CD4-positive, alpha-beta memory T cell (primary cell): ENCODE results near the gene IFNA13. TPM values are rescaled to one million over a fixed set of nuclear protein-coding genes. Genes with fewer than 3 reads are reported as not detected.
"Not testable (repeated sequence)": the region's sequence is repeated elsewhere in the genome, so short reads cannot be mapped to it uniquely, and the experiment has no call there.

Source experiments
- CTCF ChIA-PET: fragments of 350-600 bp; sonication (Branson Sonifier 250); formaldehyde crosslinking; loops from one replicate; lab custom pipeline; 2021; ENCODE audit warnings: inconsistent platforms; ENCODE audit not compliant: partially characterized antibody; lab: Charles Lee
- POLR2A ChIA-PET: fragments of 350-600 bp; sonication (Branson Sonifier 250); formaldehyde crosslinking; loops from one replicate; lab custom pipeline; 2021; ENCODE audit not compliant: partially characterized antibody; lab: Charles Lee
- DNase-seq, 5 donors: peaks; one replicate each; pipeline versions ENCODE4 v3.0.0 to v3.0.0-alpha.2; 2020 to 2022; ENCODE audit warnings: mixed read lengths in 1 of 5
- H3K27ac ChIP-seq: one replicate; pipeline ENCODE4 v1.7.0; 2013; ENCODE audit warnings: low read depth, low read length
- H3K27me3 ChIP-seq: 2 replicates; pipeline ENCODE4 v1.7.0; 2013; ENCODE audit warnings: mild to moderate bottlenecking, low read length, moderate library complexity; ENCODE audit not compliant: insufficient read depth
- H3K36me3 ChIP-seq: 2 replicates; pipeline ENCODE4 v1.7.0; 2013; ENCODE audit warnings: mild to moderate bottlenecking, low read length, moderate library complexity; ENCODE audit not compliant: insufficient read depth
- H3K4me1 ChIP-seq: 2 replicates; pipeline ENCODE4 v1.7.0; 2013; ENCODE audit warnings: mild to moderate bottlenecking, low read length, moderate library complexity; ENCODE audit not compliant: insufficient read depth
- H3K4me3 ChIP-seq, 2 donors: one replicate each; pipeline ENCODE4 v1.7.0; 2013; ENCODE audit warnings: low read length in 2 of 2, mild to moderate bottlenecking in 1 of 2
- H3K9me3 ChIP-seq, 2 donors: one replicate each; pipeline ENCODE4 v1.7.0; 2013; ENCODE audit warnings: low read length in 2 of 2, control low read depth in 1 of 2; ENCODE audit not compliant: control insufficient read depth in 1 of 2
- H3K27ac Mint-ChIP-seq, 7 donors: one replicate each; pipeline ENCODE4 v1.8.0; 2020 to 2021; ENCODE audit warnings: mixed read lengths in 7 of 7, mild to moderate bottlenecking in 6 of 7, inconsistent platforms in 3 of 7, moderate library complexity in 3 of 7
- H3K27me3 Mint-ChIP-seq, 2 donors: one replicate each; pipeline ENCODE4 v1.8.0; 2020 to 2021; ENCODE audit warnings: mixed read lengths in 2 of 2
- H3K36me3 Mint-ChIP-seq, 2 donors: one replicate each; pipeline ENCODE4 v1.8.0; 2020 to 2021; ENCODE audit warnings: mixed read lengths in 2 of 2, inconsistent platforms in 1 of 2, mild to moderate bottlenecking in 1 of 2
- H3K4me1 Mint-ChIP-seq, 4 donors: one replicate each; pipeline ENCODE4 v1.8.0; 2020 to 2021; ENCODE audit warnings: mixed read lengths in 4 of 4, mild to moderate bottlenecking in 1 of 4
- H3K4me3 Mint-ChIP-seq, 8 donors: one replicate each; pipeline ENCODE4 v1.8.0; 2020 to 2021; ENCODE audit warnings: mixed read lengths in 8 of 8, mild to moderate bottlenecking in 7 of 8, moderate library complexity in 6 of 8, inconsistent platforms in 3 of 8
- H3K9me3 Mint-ChIP-seq, 8 donors: one replicate each; pipeline ENCODE4 v1.8.0; 2020 to 2021; ENCODE audit warnings: mixed read lengths in 8 of 8, mild to moderate bottlenecking in 5 of 8, inconsistent platforms in 3 of 8, moderate library complexity in 1 of 8
- intact Hi-C: fragments of 100-400 bp; cut with micrococcal nuclease; formaldehyde crosslinking; loops from one replicate; pipeline ENCODE4 v1.15.1; 2023
- polyA plus RNA-seq, 2 donors: library from polyadenylated mRNA; unstranded; fragments of 300-500 nt; fragmentation: Illumina TruSeq; gene quantifications; one replicate each; pipeline ENCODE4 v1.2.3, GENCODE V29; 2021
- total RNA-seq, 2 experiments: library from RNA; stranded (reverse); gene quantifications; one replicate each; pipeline ENCODE4 v1.2.3, GENCODE V29; 2021

The IFNA13 gene
- total and polyA plus RNA-seq, 4 experiments from 2014 or later: not detected

- Histone ChIP-seq H3K9me3 (no peaks in the 10 kb centered on the region), H3K4me3 (no peak within 1 kb of the TSS), H3K27ac (no peak within 1 kb of the TSS), H3K27me3 (peaks cover 16% of the 10 kb centered on the region), H3K4me1 (peaks cover 8% of the 10 kb centered on the region), H3K36me3 (no peaks in the 10 kb centered on the region)
- intact Hi-C loops: no loop called here
- no peaks in the 10 kb centered on the region for H3K36me3 Mint-ChIP-seq
- DNase-seq: no peak
- no peak within 1 kb of the TSS for H3K4me3 Mint-ChIP-seq
- POLR2A ChIA-PET: no interaction called here
- peaks cover 22 to 30% of the 10 kb centered on the region in 2 donors for H3K27me3 Mint-ChIP-seq
- no peaks in the 10 kb centered on the region for H3K9me3 Mint-ChIP-seq
- CTCF ChIA-PET: interaction anchor here (1.1 to 2.2 kb wide), 2 partner anchors 11 to 13 kb away, joined by 3 to 10 read pairs; no protein-coding TSS in a partner anchor
- peaks cover 12 to 18% (median 12%) of the 10 kb centered on the region in 4 donors for H3K4me1 Mint-ChIP-seq
- H3K27ac Mint-ChIP-seq: peak within 1 kb of the TSS in 1 of 7 donors; percentile 19
Observed at GRCh38 chr9:21385131-21385670, 17.3 kb upstream of the IFNA13 start, which contains the start of gene IFNA2. Gene IFNA2, minus strand, starts transcription at chr9:21385398. Its CDS starts 69 bp downstream, at chr9:21385329.

- Mint-ChIP-seq H3K4me1 (peaks cover 12 to 18% (median 12%) of the 10 kb centered on the region in 4 donors), H3K27me3 (peaks cover 23 to 24% of the 10 kb centered on the region in 2 donors), H3K9me3 (no peaks in the 10 kb centered on the region), H3K27ac (peak overlapping the region in 1 of 7 donors; percentile 2), H3K36me3 (no peaks in the 10 kb centered on the region), H3K4me3 (peak overlapping the region in 3 of 8 donors; percentile 2 to 65 (median 10))
- Histone ChIP-seq H3K27ac (no peak overlapping the region), H3K27me3 (peaks cover 10% of the 10 kb centered on the region), H3K9me3 (no peaks in the 10 kb centered on the region), H3K36me3 (no peaks in the 10 kb centered on the region), H3K4me3 (no peak overlapping the region), H3K4me1 (peaks cover 8% of the 10 kb centered on the region)
- no peak for DNase-seq
- ChIA-PET CTCF (no interaction called here), POLR2A (no interaction called here)
- intact Hi-C loops: no loop called here
Observed at GRCh38 chr9:21383627-21384026, 15.8 kb upstream of the IFNA13 start.

- H3K4me3 Mint-ChIP-seq: peak overlapping the region in 7 of 8 donors; percentile 20 to 69 (median 53)
- ChIA-PET CTCF (interaction anchor here (0.8 to 1.4 kb wide), 3 partner anchors 14 to 53 kb away, joined by 3 to 9 read pairs (median 3); no protein-coding TSS in a partner anchor), POLR2A (no interaction called here)
- peak in 4 of 5 donors; percentile 18 to 41 (median 24) for DNase-seq
- peaks cover 8% of the 10 kb centered on the region for H3K4me1 ChIP-seq
- H3K9me3 ChIP-seq: no peaks in the 10 kb centered on the region
- peaks cover 10% of the 10 kb centered on the region for H3K27me3 ChIP-seq
- peaks cover 12 to 18% (median 12%) of the 10 kb centered on the region in 4 donors for H3K4me1 Mint-ChIP-seq
- peaks cover 0 to 6% (median 0%) of the 10 kb centered on the region in 8 donors for H3K9me3 Mint-ChIP-seq
- H3K27me3 Mint-ChIP-seq: peaks cover 17 to 27% of the 10 kb centered on the region in 2 donors
- no peak overlapping the region for H3K4me3 ChIP-seq
- no peaks in the 10 kb centered on the region for H3K36me3 ChIP-seq
- intact Hi-C loops: no loop called here
- no peak overlapping the region for H3K27ac ChIP-seq
- H3K27ac Mint-ChIP-seq: peak overlapping the region in 3 of 7 donors; percentile 14 to 30 (median 16)
- H3K36me3 Mint-ChIP-seq: peaks cover 0 to 4% of the 10 kb centered on the region in 2 donors
Observed at GRCh38 chr9:21381448-21382339, 13.8 kb upstream of the IFNA13 start.

GRCh38 chr9:21371467-21371866, 3.6 kb upstream of the IFNA13 start:
- H3K27ac ChIP-seq, H3K4me3 ChIP-seq, H3K9me3 Mint-ChIP-seq, H3K36me3 Mint-ChIP-seq, H3K4me1 Mint-ChIP-seq, H3K4me1 ChIP-seq, H3K4me3 Mint-ChIP-seq, H3K9me3 ChIP-seq, intact Hi-C loops, H3K27ac Mint-ChIP-seq, H3K36me3 ChIP-seq, DNase-seq, H3K27me3 ChIP-seq, POLR2A ChIA-PET: not testable (repeated sequence)
- peaks cover 11 to 16% of the 10 kb centered on the region in 2 donors for H3K27me3 Mint-ChIP-seq
- CTCF ChIA-PET: interaction anchor here (1.8 kb wide), 1 partner anchor 25 kb away, joined by 4 read pairs; no protein-coding TSS in a partner anchor

- H3K9me3 ChIP-seq, intact Hi-C loops: not testable (repeated sequence)
Observed at GRCh38 chr9:21367169-21367568, 688 bp downstream of the IFNA13 start.

GRCh38 chr9:21362287-21362686, 5.6 kb downstream of the IFNA13 start:
- H3K4me1 Mint-ChIP-seq: peaks cover 7 to 17% (median 12%) of the 10 kb centered on the region in 4 donors
- no peak overlapping the region for H3K4me3 Mint-ChIP-seq
- peaks cover 11% of the 10 kb centered on the region for H3K4me1 ChIP-seq
- no peak for DNase-seq
- no peak overlapping the region for H3K4me3 ChIP-seq
- ChIA-PET CTCF (no interaction called here), POLR2A (no interaction called here)
- no peaks in the 10 kb centered on the region for H3K36me3 ChIP-seq
- no peak overlapping the region for H3K27ac ChIP-seq
- H3K9me3 ChIP-seq: no peaks in the 10 kb centered on the region
- peaks cover 14 to 20% of the 10 kb centered on the region in 2 donors for H3K27me3 Mint-ChIP-seq
- no peak overlapping the region for H3K27ac Mint-ChIP-seq
- peaks cover 10% of the 10 kb centered on the region for H3K27me3 ChIP-seq
- no peaks in the 10 kb centered on the region for H3K36me3 Mint-ChIP-seq
- intact Hi-C loops: no loop called here
- H3K9me3 Mint-ChIP-seq: no peaks in the 10 kb centered on the region

More at GRCh38 chr9:21367169-21367568, 688 bp downstream of the IFNA13 start:
- H3K36me3 Mint-ChIP-seq, H3K4me3 ChIP-seq, H3K27ac ChIP-seq, H3K27ac Mint-ChIP-seq, H3K36me3 ChIP-seq, H3K4me1 Mint-ChIP-seq, H3K27me3 ChIP-seq, DNase-seq, CTCF ChIA-PET, POLR2A ChIA-PET, H3K9me3 Mint-ChIP-seq, H3K4me1 ChIP-seq, H3K4me3 Mint-ChIP-seq: not testable (repeated sequence)
- peaks cover 21% of the 10 kb centered on the region in 2 donors for H3K27me3 Mint-ChIP-seq
